Endodermal cell (in vitro differentiated cells): ENCODE results near the gene POLR3G. TPM values are rescaled to one million over a fixed set of nuclear protein-coding genes. Genes with fewer than 3 reads are reported as not detected.

ENCODE experiments used
- DNase-seq: peaks from one replicate; pipeline ENCODE4 v3.0.0-alpha.2; 2017
- H3K27ac ChIP-seq: 2 replicates; pipeline ENCODE4 v1.5.1; 2013; ENCODE audit warnings: mild to moderate bottlenecking, low read depth, low read length, moderate library complexity
- H3K27me3 ChIP-seq: 2 replicates; pipeline ENCODE4 v1.6.1; 2013; ENCODE audit warnings: mild to moderate bottlenecking, low read length, moderate library complexity; ENCODE audit not compliant: insufficient read depth, control insufficient read depth, poor library complexity, severe bottlenecking
- H3K36me3 ChIP-seq: 2 replicates; pipeline ENCODE4 v1.7.0; 2013; ENCODE audit warnings: mild to moderate bottlenecking, low read length, moderate library complexity; ENCODE audit not compliant: control insufficient read depth, insufficient read depth
- H3K4me1 ChIP-seq: one replicate; pipeline ENCODE4 v1.7.0; 2013; ENCODE audit warnings: low read length; ENCODE audit not compliant: control insufficient read depth, insufficient read depth
- H3K4me3 ChIP-seq: 2 replicates; pipeline ENCODE4 v1.5.1; 2013; ENCODE audit warnings: mild to moderate bottlenecking, low read length, moderate library complexity
- H3K9ac ChIP-seq: 2 replicates; pipeline ENCODE4 v1.6.1; 2013; ENCODE audit warnings: mild to moderate bottlenecking, low read length, moderate library complexity; ENCODE audit not compliant: poor library complexity, severe bottlenecking; ENCODE audit errors: extremely low read depth
- H3K9me3 ChIP-seq: 2 replicates; pipeline ENCODE4 v1.6.1; 2013; ENCODE audit warnings: mild to moderate bottlenecking, low read length, moderate library complexity; ENCODE audit not compliant: control insufficient read depth
- H3K27ac Mint-ChIP-seq: 2 replicates; pipeline ENCODE4 v1.8.0; 2020; ENCODE audit warnings: mixed read lengths
- H3K27me3 Mint-ChIP-seq: 2 replicates; pipeline ENCODE4 v1.8.0; 2021; ENCODE audit warnings: mild to moderate bottlenecking, mixed read lengths; ENCODE audit not compliant: insufficient read depth
- H3K36me3 Mint-ChIP-seq: 2 replicates; pipeline ENCODE4 v1.8.0; 2020; ENCODE audit warnings: low read depth, mixed read lengths
- H3K4me1 Mint-ChIP-seq: 2 replicates; pipeline ENCODE4 v1.8.0; 2020; ENCODE audit warnings: mixed read lengths
- H3K4me3 Mint-ChIP-seq: 2 replicates; pipeline ENCODE4 v1.8.0; 2020; ENCODE audit warnings: mild to moderate bottlenecking, moderate library complexity, mixed read lengths
- H3K9me3 Mint-ChIP-seq: 2 replicates; pipeline ENCODE4 v1.8.0; 2020; ENCODE audit warnings: mild to moderate bottlenecking, mixed read lengths
- WGBS, 2 experiments: methylation state at CpG; one replicate each; pipeline versions ENCODE4 v1.1.5 to v1.1.7; 2013; ENCODE audit warnings: missing lambda C conversion rate in 2 of 2, mixed read lengths in 1 of 2; ENCODE audit not compliant: insufficient coverage in 1 of 2, insufficient read length in 1 of 2; 5-methylcytosine and 5-hydroxymethylcytosine counted together
- total RNA-seq, 2 donors: library from RNA; stranded (reverse); fragmentation: NEBNext Ultra II Directional in 1 of 2; extraction: Animal tissue kit (Norgen Biotek cat#: 25700) in 1 of 2; gene quantifications; 2 replicates in 1 of 2; 3 replicates in 1 of 2; pipeline ENCODE4 v1.2.1, GENCODE V29; 2021
- TF ChIP-seq, protein P1 (sequence below): fragments of 200-600 bp; sonication (generic); conservative IDR thresholded peaks from 2 replicates; pipeline ENCODE4 v1.5.0; 2021; ENCODE audit warnings: antibody characterized with exemption, mild to moderate bottlenecking

POLR3G gene
- total RNA-seq, 2 donors from 2014 or later = 6.3 to 16.4 TPM

DNA sequence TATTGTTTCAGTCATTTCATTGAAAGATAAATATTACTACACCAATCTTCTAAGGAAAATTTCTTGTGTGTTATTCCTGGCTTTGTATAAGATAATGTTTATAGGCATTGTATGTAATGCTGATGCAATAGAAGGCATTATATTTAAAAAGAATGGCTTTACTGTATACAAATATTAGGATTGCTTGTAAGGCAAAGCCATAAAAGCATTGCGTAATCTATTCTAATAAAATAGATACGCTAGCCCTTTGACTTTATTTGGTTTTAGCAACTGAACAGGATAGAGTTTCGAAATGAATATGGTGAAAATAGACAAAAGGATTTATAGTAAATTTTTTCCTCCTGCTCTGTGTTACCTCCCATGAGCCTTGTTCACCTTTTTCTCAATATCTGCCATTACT lies 60.3 kb downstream of the POLR3G start:
- H3K4me3 ChIP-seq = no peak overlapping the region
- H3K27me3 ChIP-seq = no peaks in the 10 kb centered on the region
- no peaks in the 10 kb centered on the region for H3K9me3 Mint-ChIP-seq
- no peak overlapping the region for H3K4me3 Mint-ChIP-seq
- H3K9ac ChIP-seq = no peak overlapping the region
- H3K4me1 Mint-ChIP-seq = peaks cover 12% of the 10 kb centered on the region
- no peak overlapping the region for H3K27ac Mint-ChIP-seq
- no peak for DNase-seq
- peaks cover 2% of the 10 kb centered on the region for H3K4me1 ChIP-seq
- no peaks in the 10 kb centered on the region for H3K36me3 ChIP-seq
- no peaks in the 10 kb centered on the region for H3K27me3 Mint-ChIP-seq
- H3K27ac ChIP-seq = no peak overlapping the region
- TF ChIP-seq, protein P1, sequence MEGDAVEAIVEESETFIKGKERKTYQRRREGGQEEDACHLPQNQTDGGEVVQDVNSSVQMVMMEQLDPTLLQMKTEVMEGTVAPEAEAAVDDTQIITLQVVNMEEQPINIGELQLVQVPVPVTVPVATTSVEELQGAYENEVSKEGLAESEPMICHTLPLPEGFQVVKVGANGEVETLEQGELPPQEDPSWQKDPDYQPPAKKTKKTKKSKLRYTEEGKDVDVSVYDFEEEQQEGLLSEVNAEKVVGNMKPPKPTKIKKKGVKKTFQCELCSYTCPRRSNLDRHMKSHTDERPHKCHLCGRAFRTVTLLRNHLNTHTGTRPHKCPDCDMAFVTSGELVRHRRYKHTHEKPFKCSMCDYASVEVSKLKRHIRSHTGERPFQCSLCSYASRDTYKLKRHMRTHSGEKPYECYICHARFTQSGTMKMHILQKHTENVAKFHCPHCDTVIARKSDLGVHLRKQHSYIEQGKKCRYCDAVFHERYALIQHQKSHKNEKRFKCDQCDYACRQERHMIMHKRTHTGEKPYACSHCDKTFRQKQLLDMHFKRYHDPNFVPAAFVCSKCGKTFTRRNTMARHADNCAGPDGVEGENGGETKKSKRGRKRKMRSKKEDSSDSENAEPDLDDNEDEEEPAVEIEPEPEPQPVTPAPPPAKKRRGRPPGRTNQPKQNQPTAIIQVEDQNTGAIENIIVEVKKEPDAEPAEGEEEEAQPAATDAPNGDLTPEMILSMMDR = no peak
- 90 to 94% methylated on average over 3 of the region's 3 CpGs for whole genome bisulfite sequencing, 2 experiments
- H3K9me3 ChIP-seq = no peaks in the 10 kb centered on the region
- H3K36me3 Mint-ChIP-seq = no peaks in the 10 kb centered on the region

DNA sequence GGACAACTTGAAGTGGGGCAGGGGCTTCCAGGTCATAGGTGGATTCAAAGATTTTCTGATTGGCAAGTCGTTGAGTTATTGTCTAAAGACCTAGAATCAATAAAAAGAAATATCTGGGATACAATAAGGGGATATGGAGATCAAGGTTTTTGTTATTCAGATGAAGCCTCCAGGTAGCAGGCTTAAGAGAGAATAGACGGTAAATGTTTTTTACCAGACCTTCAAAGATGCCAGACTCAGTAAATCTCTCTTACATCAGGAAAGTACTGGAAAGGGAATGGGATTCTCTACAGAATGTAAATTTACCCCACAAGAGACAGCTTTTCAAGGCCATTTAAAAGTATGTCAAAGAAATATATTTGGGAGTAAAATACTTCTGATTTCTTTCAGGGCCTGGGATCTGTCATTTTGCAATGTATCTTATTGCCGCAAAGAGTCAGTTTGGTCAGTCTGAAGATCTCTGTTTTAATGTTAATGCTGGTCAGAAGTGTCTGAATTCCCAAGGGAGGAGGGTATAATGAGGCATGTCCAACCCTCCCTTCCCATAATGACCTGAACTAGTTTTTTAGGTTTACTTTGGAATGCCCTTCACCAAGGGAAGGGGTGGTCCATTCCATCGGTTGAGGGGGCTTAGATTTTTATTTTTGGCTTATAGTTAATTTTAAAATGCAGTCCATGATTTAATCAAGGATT lies 68.3 kb downstream of the POLR3G start:
- Mint-ChIP-seq H3K4me3 (no peak overlapping the region), H3K36me3 (no peaks in the 10 kb centered on the region), H3K9me3 (peaks cover 2% of the 10 kb centered on the region), H3K4me1 (peaks cover 27% of the 10 kb centered on the region), H3K27ac (peak overlapping the region; percentile 2), H3K27me3 (no peaks in the 10 kb centered on the region)
- Histone ChIP-seq H3K27ac (no peak overlapping the region), H3K9ac (no peak overlapping the region), H3K9me3 (no peaks in the 10 kb centered on the region), H3K4me3 (no peak overlapping the region), H3K27me3 (no peaks in the 10 kb centered on the region), H3K36me3 (no peaks in the 10 kb centered on the region), H3K4me1 (no peaks in the 10 kb centered on the region)
- no peak for DNase-seq
- TF ChIP-seq, protein P1 = no peak
- 69 to 86% methylated on average over 1 to 4 of the region's 4 CpGs for WGBS, 2 experiments

DNA sequence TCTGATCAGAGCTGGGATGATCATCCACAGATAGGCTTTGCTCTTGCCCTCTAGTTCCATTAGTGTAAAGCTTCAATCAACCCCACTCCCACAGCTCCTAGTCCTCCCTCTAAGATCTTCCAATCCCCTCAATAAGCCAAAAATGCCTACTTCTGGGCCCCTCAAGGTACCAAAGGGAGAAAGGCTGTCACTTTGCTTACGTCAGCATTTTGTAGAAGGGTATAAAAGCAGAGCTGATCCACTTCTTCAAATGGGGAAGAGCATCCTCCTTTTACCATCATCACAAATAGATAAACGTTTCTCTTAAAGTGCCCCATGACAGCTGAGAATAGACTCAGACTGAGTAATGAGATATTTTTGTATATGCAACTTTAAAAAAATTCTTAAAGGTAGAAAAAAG lies 70.8 kb downstream of the POLR3G start:
- Mint-ChIP-seq H3K9me3 (peaks cover 5% of the 10 kb centered on the region), H3K4me3 (no peak overlapping the region), H3K27me3 (no peaks in the 10 kb centered on the region), H3K4me1 (peaks cover 31% of the 10 kb centered on the region), H3K27ac (no peak overlapping the region), H3K36me3 (no peaks in the 10 kb centered on the region)
- Histone ChIP-seq H3K9me3 (no peaks in the 10 kb centered on the region), H3K36me3 (no peaks in the 10 kb centered on the region), H3K9ac (no peak overlapping the region), H3K4me3 (no peak overlapping the region), H3K27ac (no peak overlapping the region), H3K27me3 (no peaks in the 10 kb centered on the region), H3K4me1 (no peaks in the 10 kb centered on the region)
- WGBS, 2 experiments = 91% methylated on average over 2 of the region's 2 CpGs; no CpG with 5 or more reads in 1 of the 2 experiments
- no peak for DNase-seq
- TF ChIP-seq, protein P1 = no peak
